Stimulated activated naive CD8-positive, alpha-beta T cell treated with anti-CD3 and anti-CD28 coated beads, Interleukin-15, Interleukin-2, amounts not matched to agents 100 U/mL and 50 U/mL, for 24 hours (primary cell): Measurements from ENCODE around the gene DPH6.
"Not testable (repeated sequence)": the region's sequence is repeated elsewhere in the genome, so short reads cannot be mapped to it uniquely, and the experiment has no call there.

ENCODE experiments used
- ATAC-seq: fragments of 150-1000 bp; cut with Tn5 transposase; one replicate; pipeline ENCODE4 v1.10.0; 2021
- DNase-seq: peaks from one replicate; pipeline ENCODE4 v3.0.0; 2021

Gene DPH6

GRCh38 chr15:35485411-35485810 lies 60.6 kb downstream of the DPH6 start:
- ATAC-seq (no peak), DNase-seq (no peak)

- no peak for ATAC-seq
- DNase-seq, result no peak
Observed at GRCh38 chr15:35484231-35484945, 61.6 kb downstream of the DPH6 start.

- DNase-seq, result no peak
- ATAC-seq, result no peak
Observed at GRCh38 chr15:35481992-35482391, 64.0 kb downstream of the DPH6 start.

GRCh38 chr15:35481064-35481463 lies 64.9 kb downstream of the DPH6 start:
- no peak for ATAC-seq
- no peak for DNase-seq

GRCh38 chr15:35479423-35479822 lies 66.5 kb downstream of the DPH6 start:
- ATAC-seq (no peak), DNase-seq (no peak)

GRCh38 chr15:35477312-35478262 lies 68.4 kb downstream of the DPH6 start:
- ATAC-seq (no peak), DNase-seq (no peak)

- ATAC-seq (no peak), DNase-seq (no peak)
Observed at GRCh38 chr15:35471024-35471423, 74.9 kb downstream of the DPH6 start.

GRCh38 chr15:35470441-35470840 lies 75.5 kb downstream of the DPH6 start:
- DNase-seq (no peak), ATAC-seq (no peak)

- ATAC-seq, result no peak
- no peak for DNase-seq
Observed at GRCh38 chr15:35466476-35466875, 79.5 kb downstream of the DPH6 start.

- DNase-seq (no peak), ATAC-seq (no peak)
Observed at GRCh38 chr15:35465783-35466182, 80.2 kb downstream of the DPH6 start.

- ATAC-seq (no peak), DNase-seq (no peak)
Observed at GRCh38 chr15:35460616-35461015, 85.3 kb downstream of the DPH6 start.

- ATAC-seq, result no peak
- no peak for DNase-seq
Observed at GRCh38 chr15:35458176-35458856, 87.6 kb downstream of the DPH6 start.

GRCh38 chr15:35455201-35455600 lies 90.8 kb downstream of the DPH6 start:
- DNase-seq, result no peak
- ATAC-seq, result no peak

- no peak for DNase-seq
- ATAC-seq, result no peak
Observed at GRCh38 chr15:35450492-35450891, 95.5 kb downstream of the DPH6 start.

- no peak for DNase-seq
- no peak for ATAC-seq
Observed at GRCh38 chr15:35448294-35448693, 97.7 kb downstream of the DPH6 start.

GRCh38 chr15:35445891-35446290 lies 100.1 kb downstream of the DPH6 start:
- DNase-seq (no peak), ATAC-seq (no peak)

GRCh38 chr15:35444557-35445204 lies 101.3 kb downstream of the DPH6 start:
- no peak for DNase-seq
- peak; percentile 36 for ATAC-seq

- DNase-seq, result no peak
- no peak for ATAC-seq
Observed at GRCh38 chr15:35443376-35443775, 102.6 kb downstream of the DPH6 start.

- DNase-seq (no peak), ATAC-seq (no peak)
Observed at GRCh38 chr15:35442742-35443141, 103.2 kb downstream of the DPH6 start.

GRCh38 chr15:35441279-35441678 lies 104.7 kb downstream of the DPH6 start:
- not testable (repeated sequence) for DNase-seq, ATAC-seq

GRCh38 chr15:35440265-35440664 lies 105.7 kb downstream of the DPH6 start:
- ATAC-seq (no peak), DNase-seq (no peak)

GRCh38 chr15:35439291-35439690 lies 106.7 kb downstream of the DPH6 start:
- no peak for DNase-seq
- no peak for ATAC-seq
